ENCODE data around the gene CD99L2.
"Not testable (repeated sequence)": the region's sequence is repeated elsewhere in the genome, so short reads cannot be mapped to it uniquely, and the experiment has no call there.

CD99L2 gene

GRCh38 chrX:150897421-150898320, 797 bp downstream of the CD99L2 start:
- no peak for TF ChIP-seq CTCF (IDR thresholded peaks at IDR 0.05; ENCODE audit: low read depth, low read length)
- DNase-seq (ENCODE audit: extremely low read depth, low read depth), result no peak

GRCh38 chrX:150896632-150897031, 1.8 kb downstream of the CD99L2 start:
- TF ChIP-seq CTCF (IDR thresholded peaks at IDR 0.05; ENCODE audit: low read depth, low read length), result no peak
- no peak for DNase-seq (ENCODE audit: extremely low read depth, low read depth)

GRCh38 chrX:150893936-150894335, 4.5 kb downstream of the CD99L2 start:
- TF ChIP-seq CTCF (IDR thresholded peaks at IDR 0.05; ENCODE audit: low read depth, low read length), result no peak

GRCh38 chrX:150889131-150889530, 9.3 kb downstream of the CD99L2 start:
- DNase-seq (ENCODE audit: extremely low read depth, low read depth), result no peak
- no peak for TF ChIP-seq CTCF (IDR thresholded peaks at IDR 0.05; ENCODE audit: low read depth, low read length)

More at GRCh38 chrX:150893936-150894335, 4.5 kb downstream of the CD99L2 start:
- no peak for DNase-seq (ENCODE audit: extremely low read depth, low read depth)

- DNase-seq (ENCODE audit: extremely low read depth, low read depth), result no peak
- TF ChIP-seq CTCF (IDR thresholded peaks at IDR 0.05; ENCODE audit: low read depth, low read length), result no peak
Measured at GRCh38 chrX:150887906-150888465, 10.5 kb downstream of the CD99L2 start.

- DNase-seq (ENCODE audit: extremely low read depth, low read depth), result not testable (repeated sequence)
Measured at GRCh38 chrX:150887268-150887667, 11.2 kb downstream of the CD99L2 start.

GRCh38 chrX:150886381-150886780, 12.1 kb downstream of the CD99L2 start:
- DNase-seq (ENCODE audit: extremely low read depth, low read depth), result no peak
- no peak for TF ChIP-seq CTCF (IDR thresholded peaks at IDR 0.05; ENCODE audit: low read depth, low read length)

Measured in AG09319 (cell line).